Measurements from ENCODE around the gene CAPN12. TPM values are rescaled to one million over a fixed set of nuclear protein-coding genes. Genes with fewer than 3 reads are reported as not detected.
"Not testable (repeated sequence)": the region's sequence is repeated elsewhere in the genome, so short reads cannot be mapped to it uniquely, and the experiment has no call there.

CAPN12 gene
- polyA plus RNA-seq, 1 experiment: 0.75 TPM

- H3K36me3 ChIP-seq (ENCODE audit: control insufficient read depth, insufficient read depth, low read length); H3K4me3 ChIP-seq (ENCODE audit: low read depth, low read length); DNase-seq (ENCODE audit: low read depth); H3K27me3 ChIP-seq (ENCODE audit: control insufficient read depth, insufficient read depth, low read length); POLR2A ChIA-PET: not testable (repeated sequence)
- CTCF ChIA-PET: interaction anchor here (0.6 to 1.7 kb wide), 20 partner anchors 8 to 132 kb away, joined by 3 to 12 read pairs (median 3); no protein-coding TSS in a partner anchor
Measured at GRCh38 chr19:38770228-38770948, 26.1 kb upstream of the CAPN12 start.

GRCh38 chr19:38769635-38770211 is 25.4 kb upstream of the CAPN12 start:
- POLR2A ChIA-PET: interaction anchor here (0.5 kb wide), 1 partner anchor 1517 kb away, joined by 3 read pairs; no protein-coding TSS in a partner anchor
- Histone ChIP-seq H3K4me3 (ENCODE audit: low read depth, low read length) (no peak overlapping the region), H3K27me3 (ENCODE audit: control insufficient read depth, insufficient read depth, low read length) (no peaks in the 10 kb centered on the region), H3K36me3 (ENCODE audit: control insufficient read depth, insufficient read depth, low read length) (no peaks in the 10 kb centered on the region)
- CTCF ChIA-PET: interaction anchor here (0.6 to 1.7 kb wide), 23 partner anchors 9 to 1860 kb away, joined by 3 to 12 read pairs (median 3); no protein-coding TSS in a partner anchor
- TF ChIP-seq CTCF (IDR thresholded peaks at IDR 0.05; ENCODE audit: insufficient read depth, low read depth, low read length): peak; percentile 80
- no peak for DNase-seq (ENCODE audit: low read depth)

- no peak overlapping the region for H3K4me3 ChIP-seq (ENCODE audit: low read depth, low read length)
- H3K36me3 ChIP-seq (ENCODE audit: control insufficient read depth, insufficient read depth, low read length): no peaks in the 10 kb centered on the region
- CTCF ChIA-PET: no interaction called here
- H3K27me3 ChIP-seq (ENCODE audit: control insufficient read depth, insufficient read depth, low read length): no peaks in the 10 kb centered on the region
- no peak for DNase-seq (ENCODE audit: low read depth)
- POLR2A ChIA-PET: no interaction called here
- TF ChIP-seq CTCF (IDR thresholded peaks at IDR 0.05; ENCODE audit: insufficient read depth, low read depth, low read length): no peak
Measured at GRCh38 chr19:38766276-38767047, 22.2 kb upstream of the CAPN12 start.

DNA sequence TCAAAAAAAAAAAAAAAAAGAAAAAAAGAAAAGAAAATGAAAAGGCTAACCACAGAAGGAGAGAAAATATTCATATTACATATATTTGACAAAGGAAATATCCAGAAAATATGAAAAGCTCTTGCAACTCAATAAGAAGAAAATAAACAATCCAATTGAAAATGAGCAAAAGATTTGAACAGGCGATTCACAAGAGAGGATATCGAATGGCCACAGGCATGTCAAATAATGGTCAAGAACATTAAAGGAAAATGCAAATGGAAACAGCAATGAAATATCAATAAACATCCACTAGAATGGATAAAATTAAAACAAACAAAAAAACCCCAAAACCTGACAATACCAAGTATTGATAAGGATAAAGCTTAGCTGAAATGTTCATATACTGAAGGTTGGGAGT is 20.9 kb upstream of the CAPN12 start:
- Histone ChIP-seq H3K27me3 (ENCODE audit: control insufficient read depth, insufficient read depth, low read length) (no peaks in the 10 kb centered on the region), H3K36me3 (ENCODE audit: control insufficient read depth, insufficient read depth, low read length) (no peaks in the 10 kb centered on the region), H3K4me3 (ENCODE audit: low read depth, low read length) (no peak overlapping the region)
- ChIA-PET POLR2A (no interaction called here), CTCF (no interaction called here)
- TF ChIP-seq CTCF (IDR thresholded peaks at IDR 0.05; ENCODE audit: insufficient read depth, low read depth, low read length): no peak
- DNase-seq (ENCODE audit: low read depth): no peak

DNA sequence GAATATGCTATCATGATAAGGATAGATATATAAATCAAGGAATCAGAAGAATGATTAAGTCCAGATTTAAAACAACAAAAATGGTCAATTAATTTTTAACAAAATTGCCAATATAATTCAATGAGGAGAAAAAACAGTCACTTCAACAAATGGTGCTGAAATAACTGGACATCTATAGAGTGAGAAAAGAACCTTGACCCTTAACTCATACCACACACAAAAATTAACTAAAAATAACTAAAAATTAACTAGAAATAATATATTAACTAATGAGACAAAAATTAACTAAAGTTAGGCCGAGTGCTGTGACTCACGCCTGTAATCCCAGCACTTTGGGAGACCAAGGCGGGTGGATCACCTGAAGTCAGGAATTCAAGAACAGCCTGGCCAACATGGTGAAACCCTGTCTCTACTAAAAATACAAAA is 19.5 kb upstream of the CAPN12 start:
- Histone ChIP-seq H3K36me3 (ENCODE audit: control insufficient read depth, insufficient read depth, low read length) (no peaks in the 10 kb centered on the region), H3K27me3 (ENCODE audit: control insufficient read depth, insufficient read depth, low read length) (no peaks in the 10 kb centered on the region), H3K4me3 (ENCODE audit: low read depth, low read length) (no peak overlapping the region)
- ChIA-PET POLR2A (no interaction called here), CTCF (no interaction called here)
- no peak for DNase-seq (ENCODE audit: low read depth)
- TF ChIP-seq CTCF (IDR thresholded peaks at IDR 0.05; ENCODE audit: insufficient read depth, low read depth, low read length): no peak

GRCh38 chr19:38761884-38762389 is 17.7 kb upstream of the CAPN12 start:
- CTCF ChIA-PET: interaction anchor here (1.8 kb wide), 1 partner anchor 8 kb away, joined by 10 read pairs; no protein-coding TSS in a partner anchor
- H3K4me3 ChIP-seq (ENCODE audit: low read depth, low read length); DNase-seq (ENCODE audit: low read depth); POLR2A ChIA-PET; H3K36me3 ChIP-seq (ENCODE audit: control insufficient read depth, insufficient read depth, low read length); H3K27me3 ChIP-seq (ENCODE audit: control insufficient read depth, insufficient read depth, low read length): not testable (repeated sequence)

DNA sequence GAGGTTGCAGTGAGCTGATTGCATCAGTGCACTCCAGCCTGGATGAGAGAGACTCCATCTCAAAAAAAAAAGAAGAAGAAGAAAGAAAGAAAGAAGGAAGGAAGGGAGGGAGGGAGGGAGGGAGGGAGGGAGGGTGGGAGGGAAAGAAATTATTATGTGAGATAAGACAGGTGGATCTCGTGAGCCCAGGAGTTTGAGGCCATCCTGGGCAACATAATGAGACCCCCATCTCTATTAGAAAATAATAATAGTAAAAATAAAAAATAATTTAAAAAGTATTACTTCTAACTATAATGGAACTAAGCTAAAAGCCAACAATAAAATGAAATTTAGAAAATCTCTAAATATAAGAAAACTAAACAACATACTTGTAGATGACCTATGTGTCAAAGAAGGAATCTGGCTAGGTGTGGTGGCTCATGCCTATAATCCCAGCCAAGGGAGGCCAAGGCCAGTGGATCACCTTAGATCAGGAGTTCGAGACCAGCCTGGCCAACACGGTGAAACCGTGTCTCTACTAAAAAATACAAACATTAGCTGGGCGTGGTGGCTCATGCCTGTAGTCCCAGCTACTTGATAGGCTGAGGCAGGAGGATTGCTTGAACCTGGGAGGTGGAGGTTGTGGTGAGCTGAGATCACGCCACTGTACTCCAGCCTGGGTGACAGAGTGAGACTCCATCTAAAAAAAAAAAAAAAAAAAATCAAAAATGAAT is 16.7 kb upstream of the CAPN12 start:
- CTCF ChIA-PET: interaction anchor here (1.8 kb wide), 1 partner anchor 9 kb away, joined by 10 read pairs; no protein-coding TSS in a partner anchor
- POLR2A ChIA-PET; H3K4me3 ChIP-seq (ENCODE audit: low read depth, low read length); H3K36me3 ChIP-seq (ENCODE audit: control insufficient read depth, insufficient read depth, low read length); DNase-seq (ENCODE audit: low read depth); H3K27me3 ChIP-seq (ENCODE audit: control insufficient read depth, insufficient read depth, low read length): not testable (repeated sequence)
